Measurements from ENCODE around the gene YBX1. TPM values are rescaled to one million over a fixed set of nuclear protein-coding genes. Genes with fewer than 3 reads are reported as not detected.

YBX1 gene
- total RNA-seq, 2 donors from 2014 or later, result 340 to 372 TPM

- DNase-seq (no peak), ATAC-seq (no peak)
- peaks cover 9% of the 10 kb centered on the region for H3K4me1 Mint-ChIP-seq
- H3K4me3 Mint-ChIP-seq, result no peak overlapping the region
- H3K36me3 Mint-ChIP-seq (ENCODE audit: low read depth), result no peaks in the 10 kb centered on the region
- H3K27me3 Mint-ChIP-seq, result no peaks in the 10 kb centered on the region
- H3K27ac Mint-ChIP-seq, result no peak overlapping the region
- no peaks in the 10 kb centered on the region for H3K9me3 ChIP-seq (ENCODE audit: control insufficient read depth, low read length, poor library complexity, severe bottlenecking)
Observed at GRCh38 chr1:42732126-42732680, 50.0 kb downstream of the YBX1 start.

GRCh38 chr1:42733415-42734200, 51.4 kb downstream of the YBX1 start:
- Mint-ChIP-seq H3K4me1 (peaks cover 12% of the 10 kb centered on the region), H3K4me3 (no peak overlapping the region), H3K36me3 (ENCODE audit: low read depth) (no peaks in the 10 kb centered on the region), H3K27me3 (no peaks in the 10 kb centered on the region), H3K27ac (peak overlapping the region; percentile 6)
- DNase-seq (no peak), ATAC-seq (no peak)
- H3K9me3 ChIP-seq (ENCODE audit: control insufficient read depth, low read length, poor library complexity, severe bottlenecking), result no peaks in the 10 kb centered on the region

GRCh38 chr1:42734201-42735035, 52.2 kb downstream of the YBX1 start:
- Mint-ChIP-seq H3K36me3 (ENCODE audit: low read depth) (no peaks in the 10 kb centered on the region), H3K27me3 (no peaks in the 10 kb centered on the region), H3K4me1 (peaks cover 12% of the 10 kb centered on the region), H3K4me3 (no peak overlapping the region), H3K27ac (no peak overlapping the region)
- ATAC-seq (no peak), DNase-seq (no peak)
- H3K9me3 ChIP-seq (ENCODE audit: control insufficient read depth, low read length, poor library complexity, severe bottlenecking), result no peaks in the 10 kb centered on the region

- no peak for DNase-seq
- no peak for ATAC-seq
- H3K9me3 ChIP-seq (ENCODE audit: control insufficient read depth, low read length, poor library complexity, severe bottlenecking), result no peaks in the 10 kb centered on the region
- no peaks in the 10 kb centered on the region for H3K27me3 Mint-ChIP-seq
- H3K4me1 Mint-ChIP-seq, result peaks cover 12% of the 10 kb centered on the region
- no peaks in the 10 kb centered on the region for H3K36me3 Mint-ChIP-seq (ENCODE audit: low read depth)
- no peak overlapping the region for H3K4me3 Mint-ChIP-seq
- H3K27ac Mint-ChIP-seq, result no peak overlapping the region
Observed at GRCh38 chr1:42735056-42735455, 52.8 kb downstream of the YBX1 start.

GRCh38 chr1:42735477-42736105, 53.4 kb downstream of the YBX1 start:
- no peaks in the 10 kb centered on the region for H3K9me3 ChIP-seq (ENCODE audit: control insufficient read depth, low read length, poor library complexity, severe bottlenecking)
- Mint-ChIP-seq H3K4me1 (peaks cover 12% of the 10 kb centered on the region), H3K36me3 (ENCODE audit: low read depth) (no peaks in the 10 kb centered on the region), H3K27ac (no peak overlapping the region), H3K27me3 (no peaks in the 10 kb centered on the region), H3K4me3 (no peak overlapping the region)
- DNase-seq, result no peak
- no peak for ATAC-seq

- Mint-ChIP-seq H3K4me1 (peaks cover 12% of the 10 kb centered on the region), H3K27ac (peak overlapping the region; percentile 95), H3K4me3 (no peak overlapping the region), H3K36me3 (ENCODE audit: low read depth) (no peaks in the 10 kb centered on the region), H3K27me3 (no peaks in the 10 kb centered on the region)
- ATAC-seq (no peak), DNase-seq (no peak)
- H3K9me3 ChIP-seq (ENCODE audit: control insufficient read depth, low read length, poor library complexity, severe bottlenecking), result no peaks in the 10 kb centered on the region
Observed at GRCh38 chr1:42736152-42736551, 53.9 kb downstream of the YBX1 start.

- Mint-ChIP-seq H3K27me3 (no peaks in the 10 kb centered on the region), H3K27ac (peak overlapping the region; percentile 95), H3K4me3 (no peak overlapping the region), H3K36me3 (ENCODE audit: low read depth) (no peaks in the 10 kb centered on the region), H3K4me1 (peaks cover 12% of the 10 kb centered on the region)
- no peaks in the 10 kb centered on the region for H3K9me3 ChIP-seq (ENCODE audit: control insufficient read depth, low read length, poor library complexity, severe bottlenecking)
- DNase-seq (no peak), ATAC-seq (no peak)
Observed at GRCh38 chr1:42736571-42737200, 54.5 kb downstream of the YBX1 start.

- H3K4me3 Mint-ChIP-seq, result no peak overlapping the region
- DNase-seq, result no peak
- no peaks in the 10 kb centered on the region for H3K9me3 ChIP-seq (ENCODE audit: control insufficient read depth, low read length, poor library complexity, severe bottlenecking)
- H3K36me3 Mint-ChIP-seq (ENCODE audit: low read depth), result no peaks in the 10 kb centered on the region
- peaks cover 12% of the 10 kb centered on the region for H3K4me1 Mint-ChIP-seq
- peak; percentile 25 for ATAC-seq
- peak overlapping the region; percentile 95 for H3K27ac Mint-ChIP-seq
- no peaks in the 10 kb centered on the region for H3K27me3 Mint-ChIP-seq
Observed at GRCh38 chr1:42737257-42737656, 55.0 kb downstream of the YBX1 start.

- Mint-ChIP-seq H3K36me3 (ENCODE audit: low read depth) (no peaks in the 10 kb centered on the region), H3K27me3 (no peaks in the 10 kb centered on the region), H3K4me1 (peaks cover 12% of the 10 kb centered on the region), H3K27ac (peak overlapping the region; percentile 95), H3K4me3 (no peak overlapping the region)
- DNase-seq (no peak), ATAC-seq (no peak)
- H3K9me3 ChIP-seq (ENCODE audit: control insufficient read depth, low read length, poor library complexity, severe bottlenecking), result no peaks in the 10 kb centered on the region
Observed at GRCh38 chr1:42737986-42738677, 55.9 kb downstream of the YBX1 start.

- Mint-ChIP-seq H3K27ac (peak overlapping the region; percentile 32), H3K4me1 (peaks cover 14% of the 10 kb centered on the region), H3K27me3 (no peaks in the 10 kb centered on the region), H3K4me3 (no peak overlapping the region), H3K36me3 (ENCODE audit: low read depth) (no peaks in the 10 kb centered on the region)
- no peaks in the 10 kb centered on the region for H3K9me3 ChIP-seq (ENCODE audit: control insufficient read depth, low read length, poor library complexity, severe bottlenecking)
- DNase-seq (no peak), ATAC-seq (no peak)
Observed at GRCh38 chr1:42738678-42739226, 56.5 kb downstream of the YBX1 start.

- Mint-ChIP-seq H3K36me3 (ENCODE audit: low read depth) (no peaks in the 10 kb centered on the region), H3K4me1 (peaks cover 14% of the 10 kb centered on the region), H3K27ac (peak within 1 kb of the TSS; percentile 32), H3K27me3 (no peaks in the 10 kb centered on the region), H3K4me3 (no peak within 1 kb of the TSS)
- DNase-seq, result no peak
- no peaks in the 10 kb centered on the region for H3K9me3 ChIP-seq (ENCODE audit: control insufficient read depth, low read length, poor library complexity, severe bottlenecking)
- ATAC-seq, result no peak
Observed at GRCh38 chr1:42739753-42740700, 57.8 kb downstream of the YBX1 start, which contains the start of gene CLDN19. CLDN19 (minus strand) TSS chr1:42740236; CDS start chr1:42740063, 173 bp downstream.
